ENCODE results near the gene MMP25. TPM values are rescaled to one million over a fixed set of nuclear protein-coding genes. Genes with fewer than 3 reads are reported as not detected.
A peak's percentile ranks its signal among the peaks of the same experiment; 100 is the strongest.

The MMP25 gene
- total and polyA plus RNA-seq, 9 of the 15 experiments (the other 6 are each of a cell fraction or from before 2014, with no cell fraction given), result 0.03 to 0.04 TPM; not detected in 7

DNA sequence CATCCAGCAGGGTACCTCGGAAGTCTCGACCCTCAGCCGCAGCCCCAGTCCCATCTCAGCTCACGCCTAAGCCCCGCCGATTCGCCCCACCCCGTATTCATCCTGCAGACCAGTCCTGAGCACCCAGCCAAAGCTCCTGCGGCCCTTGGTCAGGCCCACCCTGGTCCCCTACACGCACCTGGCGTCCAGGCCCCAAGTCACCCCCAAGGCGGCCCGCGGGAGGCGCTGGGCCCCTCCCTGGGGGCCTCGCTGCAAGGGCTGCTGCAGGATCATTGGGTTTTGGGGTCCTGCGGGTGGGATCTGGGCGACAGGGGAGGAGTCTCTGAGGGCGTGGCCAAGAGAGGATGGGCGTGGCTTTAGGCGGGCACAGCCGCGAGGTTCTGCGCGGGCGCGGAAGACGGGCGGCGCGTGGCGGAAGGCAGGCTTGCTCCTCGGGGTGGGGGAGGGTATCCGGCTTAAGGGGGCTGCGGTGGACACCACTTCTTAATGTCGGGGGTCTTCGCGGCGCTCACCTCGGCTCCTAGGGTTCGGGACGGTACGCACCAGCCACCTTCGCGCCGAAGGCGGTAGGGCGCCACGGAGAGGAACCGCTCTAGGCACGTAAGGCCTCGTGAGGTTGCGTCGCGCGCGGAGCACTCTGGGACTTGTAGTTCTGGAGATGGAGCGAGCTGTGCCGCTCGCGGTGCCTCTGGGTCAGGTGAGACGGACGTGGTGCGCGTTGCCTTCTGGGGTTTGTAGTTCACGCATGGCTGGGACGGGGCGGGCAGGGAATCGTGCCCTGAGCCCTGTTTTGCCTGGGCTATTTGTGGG, 22.5 kb upstream of the MMP25 start, which contains the start of the genes HCFC1R1 and THOC6 (continued):
- TF ChIP-seq TEAD2 (tag; IDR thresholded peaks at IDR 0.05), result no peak
- TF ChIP-seq SMC3 (conservative IDR thresholded peaks at IDR 0.05; ENCODE audit: insufficient read depth, low read depth, low read length), result no peak
- no peak for TF ChIP-seq TCF7 (IDR thresholded peaks at IDR 0.05; ENCODE audit: borderline replicate concordance)
- no peak for TF ChIP-seq MTF1 (CRISPR knock-in tag; IDR thresholded peaks at IDR 0.05; ENCODE audit: borderline replicate concordance)
- TF ChIP-seq MYNN (IDR thresholded peaks at IDR 0.05), result peak; percentile 73; the same call in 1 of the 2 replicates
- no peak for TF ChIP-seq MYNN (CRISPR knock-in tag; IDR thresholded peaks at IDR 0.05)
- TF ChIP-seq SLC30A9 (CRISPR knock-in tag; IDR thresholded peaks at IDR 0.05), result no peak
- TF ChIP-seq NUFIP1 (IDR thresholded peaks at IDR 0.05; ENCODE audit: partially characterized antibody), result no peak
- no peak for TF ChIP-seq TARDBP (IDR thresholded peaks at IDR 0.05)
- TF ChIP-seq DMBX1 (CRISPR knock-in tag; IDR thresholded peaks at IDR 0.05; ENCODE audit: borderline replicate concordance), result no peak
- no peak for TF ChIP-seq DEAF1 (CRISPR knock-in tag; IDR thresholded peaks at IDR 0.05)
- TF ChIP-seq POLR2AphosphoS5 (IDR thresholded peaks at IDR 0.05; ENCODE audit: control insufficient read depth, insufficient read depth, low read depth, low read length), result peak; percentile 85
- peak in 1 of 2 experiments; percentile 94 for TF ChIP-seq AFF1 (IDR thresholded peaks at IDR 0.05; ENCODE audit: low read depth in 1 of 2, partially characterized antibody in 2 of 2)
- TF ChIP-seq ZBTB11 (CRISPR knock-in tag; IDR thresholded peaks at IDR 0.05), result peak in 1 of 3 experiments; percentile 70; a peak in 2 of 6 replicates
- peak; percentile 83; the same call in 1 of the 2 replicates for TF ChIP-seq RB1 (IDR thresholded peaks at IDR 0.05; ENCODE audit: low read depth)
- TF ChIP-seq MCM5 (IDR thresholded peaks at IDR 0.05; ENCODE audit: low read depth), result no peak
- 0 out of 2 replicates have a peak, but pooled peaks have one; percentile 45 for TF ChIP-seq ZNF584 (CRISPR knock-in tag; IDR thresholded peaks at IDR 0.05; ENCODE audit: low read depth)
- peak; percentile 33 to 51; a peak in 2 of 4 replicates for TF ChIP-seq SIN3A (IDR thresholded peaks at IDR 0.05; ENCODE audit: borderline replicate concordance in 2 of 2, control insufficient read depth in 1 of 2, low read depth in 2 of 2, low read length in 2 of 2)

Data from K562 (cell line).